SK-N-DZ (cell line): Measurements from ENCODE around the gene ABHD17A.
"Not testable (repeated sequence)": the region's sequence is repeated elsewhere in the genome, so short reads cannot be mapped to it uniquely, and the experiment has no call there.

Source experiments
- DNase-seq: peaks from one replicate; pipeline ENCODE4 v3.0.0-alpha.2; 2015; ENCODE audit warnings: low spot score

Gene ABHD17A

DNA sequence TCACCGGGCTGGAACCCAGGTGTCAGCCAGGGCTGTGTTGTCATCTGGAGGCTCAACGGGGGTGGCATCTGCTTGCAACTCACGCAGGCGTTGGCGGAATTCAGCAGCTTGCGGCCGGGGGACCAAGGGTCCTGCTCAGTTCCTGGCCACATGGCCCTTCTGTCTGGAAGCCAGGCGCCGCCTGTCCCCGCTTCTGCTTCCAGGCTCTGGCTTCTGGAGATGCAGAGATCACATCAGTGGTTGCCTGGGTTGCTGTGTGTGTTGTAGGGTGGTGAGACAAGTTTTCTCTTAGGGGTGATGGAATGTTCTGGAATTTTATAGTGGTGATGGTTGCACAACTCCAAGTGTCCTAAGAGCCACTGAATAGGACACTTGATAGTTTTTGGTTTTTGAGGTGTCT, 24.9 kb upstream of the ABHD17A start:
- peak; percentile 77 for DNase-seq

DNA sequence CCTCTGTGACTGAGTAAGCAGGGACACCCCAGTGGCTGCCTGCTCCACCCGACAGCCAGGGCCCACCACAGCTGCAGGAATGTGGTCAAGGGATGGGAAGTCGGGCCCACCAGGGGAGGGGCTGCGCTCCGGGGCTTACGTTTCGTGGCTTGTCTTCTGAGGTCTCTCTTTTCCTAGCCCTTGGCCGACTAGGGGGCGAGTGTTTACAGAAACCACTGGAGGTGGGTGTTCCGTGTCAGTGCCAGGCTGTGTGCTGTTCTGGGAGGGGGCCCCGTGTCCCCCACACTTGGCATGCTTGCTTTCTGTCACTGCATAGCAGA, 24.4 kb upstream of the ABHD17A start:
- DNase-seq: no peak

DNA sequence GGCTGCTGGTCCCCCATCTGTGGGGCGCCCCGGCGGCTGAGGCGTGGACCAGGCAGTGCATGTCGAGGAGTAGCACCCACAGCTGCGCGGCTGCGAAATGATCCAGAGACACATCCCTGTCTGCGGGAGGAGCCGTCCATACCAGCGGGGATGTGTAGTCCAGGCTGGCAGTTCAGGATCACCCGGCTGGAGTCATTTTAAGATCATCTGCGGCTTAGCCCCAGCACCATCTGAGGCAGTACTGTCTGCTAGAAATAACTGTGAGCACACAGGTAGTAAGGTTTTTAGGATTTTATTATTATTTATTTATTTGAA, 23.0 kb upstream of the ABHD17A start:
- DNase-seq: no peak

DNA sequence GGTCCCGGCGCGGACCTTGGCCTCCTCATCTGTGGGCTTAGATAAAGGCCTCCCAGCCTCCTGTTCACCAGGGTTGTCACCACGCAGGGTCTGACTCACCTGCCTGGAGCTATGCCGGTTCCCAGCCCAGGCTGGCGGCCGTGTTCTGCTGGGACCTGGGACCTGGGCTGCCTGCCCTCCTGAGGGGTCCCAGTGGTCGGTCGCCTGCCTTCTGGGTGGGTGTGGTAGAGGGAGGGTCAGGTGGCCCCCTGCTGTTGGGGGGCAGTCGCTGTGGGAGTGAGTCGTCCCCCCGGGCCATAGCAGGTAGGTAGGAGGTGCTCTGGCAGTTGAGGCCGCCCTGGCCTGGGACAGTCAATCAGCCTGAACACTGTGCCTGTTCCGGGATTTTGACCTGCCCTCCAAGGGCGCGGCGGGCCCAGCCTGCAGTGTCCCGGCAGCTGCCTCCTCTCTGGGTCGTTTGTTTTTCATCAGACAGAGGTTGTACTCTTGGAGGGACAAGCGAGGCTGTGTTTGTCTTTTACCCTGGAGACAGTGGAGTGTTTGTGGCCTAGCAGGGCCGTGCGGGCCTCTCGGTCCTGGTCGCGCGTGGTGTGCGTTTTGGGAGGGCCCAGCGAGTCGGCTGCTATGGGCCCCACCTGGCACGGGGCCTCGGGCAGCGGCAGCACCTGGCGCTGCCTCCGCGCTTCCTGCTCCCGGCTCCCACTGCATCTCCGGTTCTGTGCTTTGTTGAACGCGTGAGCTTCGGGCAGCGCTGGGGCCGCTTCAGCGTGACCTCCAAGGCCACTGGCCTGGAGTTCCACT, 22.5 kb upstream of the ABHD17A start:
- DNase-seq: no peak

DNA sequence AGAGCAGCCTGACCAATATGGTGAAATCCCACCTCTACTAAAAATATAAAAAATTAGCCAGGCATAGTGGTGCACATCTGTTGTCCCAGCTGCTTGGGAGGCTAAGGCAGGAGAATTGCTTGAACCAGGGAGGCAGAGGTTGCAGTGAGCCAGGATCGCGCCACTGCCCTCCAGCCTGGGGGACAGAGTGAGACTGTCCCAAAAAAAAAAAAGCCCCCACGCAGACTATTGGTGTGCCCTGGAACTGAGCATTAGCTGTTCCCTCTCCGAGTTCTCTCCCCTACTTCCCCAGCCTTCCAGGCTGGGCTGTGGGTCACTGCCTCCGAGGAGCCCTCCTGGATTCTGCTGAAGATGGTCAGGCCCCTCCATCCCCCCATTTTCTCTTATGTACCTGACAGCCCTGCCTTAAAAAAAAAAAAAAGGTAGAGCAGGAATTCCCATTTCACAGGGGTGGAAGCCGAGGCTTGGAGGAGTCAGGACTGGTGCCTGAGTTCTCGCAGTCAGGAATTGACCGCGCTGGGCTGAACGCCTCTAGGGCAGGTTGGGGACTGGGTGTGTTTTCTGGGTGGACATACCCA, 21.8 kb upstream of the ABHD17A start:
- no peak for DNase-seq

DNA sequence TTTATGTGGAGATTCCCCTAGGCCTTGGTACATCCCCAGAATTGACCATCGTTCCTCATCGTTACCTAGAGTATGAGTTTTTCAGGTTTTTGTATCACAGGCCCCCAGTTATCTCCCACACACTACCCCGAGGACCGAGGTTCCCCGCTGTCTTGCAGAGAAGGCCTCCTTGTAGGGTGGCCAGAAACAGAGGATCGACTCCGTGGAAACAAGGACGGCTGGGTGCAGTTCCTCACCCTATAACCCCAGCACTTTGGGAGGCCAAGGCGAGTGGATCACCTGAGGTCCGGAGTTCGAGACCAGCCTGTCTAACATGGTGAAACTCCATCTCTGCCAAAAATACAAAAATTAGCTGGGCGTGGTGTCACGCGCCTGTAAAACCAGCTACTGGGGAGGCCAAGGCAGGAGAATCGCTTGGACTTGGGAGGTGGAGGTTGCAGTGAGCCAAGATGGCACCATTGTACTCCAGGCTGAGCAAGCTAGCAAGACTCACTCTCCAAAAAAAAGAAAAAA, 20.6 kb upstream of the ABHD17A start:
- DNase-seq: no peak

DNA sequence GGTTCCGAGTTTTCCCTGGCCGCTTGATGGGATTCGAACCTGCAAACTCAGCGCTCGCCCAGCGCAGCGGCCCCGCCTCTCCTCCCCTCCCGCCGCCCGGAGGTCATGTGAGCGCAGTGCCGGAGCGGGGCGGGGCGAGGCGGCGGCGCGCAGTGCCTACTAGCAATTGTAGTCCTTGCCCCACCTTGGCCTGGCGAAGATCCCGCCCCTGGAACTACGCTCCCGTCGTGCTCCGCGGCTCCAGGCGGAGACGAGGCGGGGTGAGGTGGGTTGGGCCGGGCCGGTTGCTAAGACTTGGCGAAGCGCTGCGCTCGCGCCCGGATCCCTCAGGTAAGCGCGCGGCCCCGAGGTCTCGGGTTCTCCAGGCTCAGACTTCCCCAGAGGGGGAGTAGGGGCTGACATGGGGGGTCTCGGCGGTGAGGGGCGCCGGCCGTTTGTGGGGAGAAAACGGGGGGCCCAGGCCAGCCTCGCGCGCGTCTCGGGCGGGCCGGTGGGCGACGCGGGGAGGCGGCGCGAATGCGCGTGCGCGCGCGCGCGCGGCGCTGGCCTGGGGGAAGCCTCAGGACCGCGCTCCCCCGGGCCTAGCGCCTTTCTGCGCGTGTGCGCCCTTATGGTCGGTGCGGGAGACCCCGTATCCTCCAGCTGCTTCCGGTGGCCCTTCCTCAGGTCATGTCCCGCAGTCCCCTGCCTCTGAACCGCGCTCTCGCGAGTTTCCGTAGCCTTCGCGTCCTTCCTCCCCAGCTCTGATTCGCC, 20.0 kb upstream of the ABHD17A start, which contains the start of the genes ADAT3 and SCAMP4:
TSS of gene ADAT3 (plus strand) at position 290 of the 753 bp plus-strand sequence. CDS start 6,649 bp downstream, outside the sequence.
TSS of gene SCAMP4 (plus strand) at position 290 of the 753 bp plus-strand sequence. CDS start 9,621 bp downstream, outside the sequence.
- peak; percentile 97 for DNase-seq

DNA sequence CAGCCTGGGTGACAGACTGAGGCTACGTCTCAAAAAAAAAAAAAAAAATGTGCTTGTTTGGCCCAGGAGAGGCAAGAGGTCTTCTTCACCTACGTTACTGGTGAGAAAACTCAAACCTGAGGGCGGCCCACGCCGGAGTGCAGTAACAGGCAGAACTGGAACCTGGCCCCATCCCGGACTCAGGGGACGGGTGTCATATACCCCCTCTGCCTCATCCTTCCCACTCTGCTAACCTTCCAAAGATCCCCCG, 19.5 kb upstream of the ABHD17A start:
- no peak for DNase-seq

DNA sequence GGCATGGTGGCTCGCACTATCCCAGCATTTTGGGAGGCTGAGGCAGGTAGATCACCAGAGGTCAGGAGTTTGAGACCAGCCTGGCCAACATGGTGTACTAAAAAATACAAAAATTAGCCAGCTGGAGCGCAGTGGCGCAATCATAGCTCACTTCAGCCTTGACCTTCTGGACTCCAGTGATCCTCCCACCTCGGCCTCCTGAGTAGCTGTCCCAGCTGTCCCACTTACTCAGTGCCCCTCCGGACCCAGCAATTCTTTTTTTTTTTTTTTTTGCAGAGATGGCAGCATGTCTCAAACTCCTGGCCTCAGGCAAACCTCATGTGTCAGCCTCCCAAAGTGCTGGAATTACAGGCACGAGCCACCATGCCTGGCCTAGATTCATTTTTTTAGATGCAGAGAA, 17.6 kb upstream of the ABHD17A start:
- DNase-seq: no peak

DNA sequence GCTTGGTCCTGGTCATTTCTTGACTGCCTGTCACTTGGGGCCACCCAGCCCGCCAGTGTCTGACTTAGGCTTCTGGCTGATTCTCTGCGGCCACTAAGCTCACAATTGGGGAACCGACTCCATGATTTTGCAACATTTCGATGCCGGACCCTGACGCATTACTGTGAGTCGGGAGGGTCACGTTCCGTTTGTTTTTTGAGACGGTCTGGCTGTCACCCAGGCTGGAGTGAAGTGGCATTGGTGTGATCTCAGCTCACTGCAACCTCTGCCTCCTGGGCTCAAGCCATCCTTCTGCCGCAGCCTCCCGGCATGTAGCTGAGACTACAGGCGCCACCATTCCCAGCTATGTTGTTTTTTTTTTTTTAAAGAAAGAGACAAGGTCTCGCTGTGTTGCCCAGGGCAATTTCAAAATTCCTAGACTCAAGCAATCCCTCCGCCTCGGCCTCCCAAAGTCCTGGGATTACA, 16.7 kb upstream of the ABHD17A start:
- no peak for DNase-seq

DNA sequence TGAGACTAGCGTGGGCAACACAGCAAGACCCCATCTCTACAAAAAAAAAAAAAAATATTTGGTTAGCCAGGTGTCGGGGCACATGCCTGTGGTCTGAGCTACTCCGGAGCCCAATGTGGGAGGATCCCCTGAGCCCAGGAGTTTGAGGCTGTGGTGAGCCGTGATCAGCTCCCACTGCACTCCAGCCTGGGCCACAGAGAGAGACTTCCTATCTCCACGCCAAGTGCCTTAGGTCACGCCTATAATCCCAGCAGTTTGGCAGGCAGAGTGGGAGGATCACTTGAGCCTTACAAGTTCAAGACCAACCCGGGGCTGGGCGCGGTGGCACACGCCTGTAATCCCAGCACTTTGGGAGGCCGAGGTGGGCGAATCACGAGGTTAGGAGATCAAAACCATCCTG, 11.2 kb upstream of the ABHD17A start:
- DNase-seq: no peak

DNA sequence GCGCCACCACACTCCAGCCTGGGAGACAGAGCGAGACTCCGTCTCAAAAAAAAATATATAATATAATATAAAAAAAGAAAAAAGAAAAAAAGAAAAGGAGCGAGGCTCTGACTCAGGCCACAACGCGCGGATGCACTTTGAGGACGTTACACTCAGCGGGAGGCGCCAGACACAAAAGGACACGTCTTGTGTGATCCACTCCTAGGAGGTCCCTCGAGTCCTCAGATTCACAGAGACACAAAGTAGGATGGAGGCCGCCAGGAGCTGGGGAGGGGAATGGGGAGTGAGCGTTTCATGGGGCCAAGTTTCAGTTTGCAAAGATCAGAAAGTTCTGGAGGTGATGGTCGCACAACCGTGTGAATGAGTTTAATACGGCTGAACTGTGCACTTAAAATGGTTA, 8.5 kb upstream of the ABHD17A start:
- DNase-seq: no peak

DNA sequence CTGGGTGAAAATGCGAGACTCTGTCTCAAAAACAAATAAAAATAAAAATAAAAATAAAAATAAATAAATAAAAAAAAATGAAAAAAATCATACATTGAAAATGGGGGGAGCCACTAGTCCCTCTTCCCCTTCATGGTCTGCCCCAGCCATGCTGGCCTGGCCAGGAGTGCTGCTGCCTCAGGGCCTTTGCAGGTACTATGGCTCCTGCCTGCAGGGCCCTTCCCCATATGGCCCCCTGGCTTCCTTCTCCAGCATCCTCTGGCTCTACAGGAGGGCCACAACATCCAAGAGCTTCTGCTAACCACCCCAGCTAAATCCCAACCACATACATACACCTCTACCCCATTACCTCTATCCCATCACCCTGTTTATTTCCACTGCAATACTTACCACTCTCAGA, 4.6 kb upstream of the ABHD17A start:
- DNase-seq: no peak

DNA sequence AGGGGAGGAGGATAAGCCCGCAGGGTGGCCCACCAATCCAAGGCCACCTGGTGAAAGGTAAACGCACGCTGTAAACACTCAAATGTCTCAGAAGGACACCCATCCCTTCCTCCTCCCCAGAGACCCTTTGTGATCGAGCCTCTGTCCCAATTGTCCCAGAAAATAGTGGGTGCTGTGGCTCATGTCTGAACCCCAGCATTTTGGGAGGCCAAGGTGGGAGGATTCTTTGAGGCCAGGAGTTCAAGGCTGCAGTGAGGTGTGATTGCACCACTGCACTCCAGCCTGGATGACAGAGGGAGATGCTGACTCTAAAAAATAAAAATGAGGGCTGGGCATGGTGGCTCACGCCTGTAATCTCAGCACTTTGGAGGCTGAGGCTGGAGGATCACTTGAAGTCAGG, 3.1 kb upstream of the ABHD17A start:
- DNase-seq: no peak

DNA sequence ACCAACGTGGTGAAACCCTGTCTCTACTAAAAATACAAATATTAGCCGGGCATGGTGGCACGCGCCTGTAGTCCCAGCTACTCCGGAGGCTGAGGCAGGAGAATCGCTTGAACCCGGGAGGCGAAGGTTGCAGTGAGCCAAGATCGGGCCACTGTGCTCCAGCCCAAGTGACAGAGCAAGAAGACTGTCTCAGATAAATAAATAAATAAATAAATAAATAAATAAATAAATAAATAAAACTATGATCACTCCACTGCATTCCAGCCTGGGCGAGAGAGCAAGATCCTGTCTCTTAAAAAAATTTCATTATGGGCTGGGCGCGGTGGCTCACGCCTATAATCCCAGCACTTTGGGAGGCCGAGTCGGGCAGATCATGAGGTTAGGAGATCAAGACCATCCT, 1.1 kb upstream of the ABHD17A start:
- DNase-seq: not testable (repeated sequence)

DNA sequence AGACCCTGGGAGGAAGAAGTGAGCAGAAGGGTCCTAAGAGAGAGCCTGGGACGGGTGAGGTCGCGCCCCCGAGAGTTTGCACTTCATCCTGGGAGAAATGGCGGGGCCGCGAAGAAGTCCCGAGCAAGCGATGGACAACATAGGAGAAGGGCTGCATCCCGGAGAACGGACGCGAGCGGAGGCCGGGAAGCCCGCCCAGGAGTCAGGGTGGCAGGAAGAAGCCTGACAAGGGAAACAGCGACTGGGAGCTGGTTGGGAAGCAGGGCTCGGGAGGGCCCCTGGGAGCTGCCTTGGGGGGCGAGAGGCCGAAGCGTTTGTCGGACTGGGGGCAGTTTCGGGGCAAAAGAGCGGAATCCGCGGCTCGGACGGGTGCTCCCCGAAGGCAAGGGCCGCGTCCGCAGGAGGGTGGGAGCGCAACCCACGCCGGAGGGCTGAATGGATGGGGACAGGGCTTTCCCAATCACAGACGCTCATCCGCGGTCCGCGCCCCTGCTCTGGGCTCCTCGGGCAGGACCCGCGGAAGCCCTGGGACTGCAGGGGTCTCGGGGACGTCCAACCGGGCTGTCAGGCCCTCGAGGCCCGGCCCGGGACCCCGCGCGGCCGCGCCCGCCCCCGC, 469 bp downstream of the ABHD17A start:
- DNase-seq: no peak

DNA sequence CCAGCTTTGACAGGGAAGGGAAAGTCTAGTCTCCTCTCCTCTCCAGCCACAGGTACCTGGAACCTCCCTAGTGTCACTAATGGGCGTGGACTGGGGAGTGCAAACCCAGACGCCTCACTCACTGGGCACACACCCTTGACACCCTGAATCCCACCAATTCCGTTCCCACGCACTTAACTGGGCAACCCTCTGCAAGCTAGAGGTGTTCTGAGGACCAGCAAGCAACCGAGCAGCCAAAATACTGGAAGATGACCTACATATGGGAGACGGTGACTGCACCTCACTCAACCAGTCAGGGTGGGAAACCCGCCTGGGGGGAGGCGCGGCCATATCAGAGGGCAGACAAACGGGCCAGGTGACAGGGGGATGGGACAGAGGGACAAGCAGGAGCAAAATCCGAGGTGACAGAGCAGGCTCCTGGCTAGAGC, 991 bp downstream of the ABHD17A start:
- no peak for DNase-seq

DNA sequence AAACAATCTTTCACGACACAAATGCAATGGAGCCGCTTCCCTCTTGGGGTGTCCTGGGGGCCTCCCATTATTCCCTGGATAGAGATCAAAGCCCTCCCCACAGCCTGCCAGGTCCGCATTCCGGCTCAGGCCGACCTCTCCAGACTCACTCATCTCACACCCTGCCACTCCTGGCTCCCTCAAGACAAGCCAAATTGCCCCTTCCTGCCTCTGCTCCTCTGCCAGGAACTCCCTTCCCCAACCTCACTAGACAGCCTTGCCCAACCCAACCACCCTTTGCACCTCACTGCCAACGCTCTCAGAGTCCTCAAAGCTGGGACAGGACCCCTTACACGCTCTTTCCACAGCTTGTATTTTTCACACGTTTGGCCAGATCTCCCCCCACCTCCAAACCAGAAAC, 1.5 kb downstream of the ABHD17A start:
- DNase-seq: no peak

DNA sequence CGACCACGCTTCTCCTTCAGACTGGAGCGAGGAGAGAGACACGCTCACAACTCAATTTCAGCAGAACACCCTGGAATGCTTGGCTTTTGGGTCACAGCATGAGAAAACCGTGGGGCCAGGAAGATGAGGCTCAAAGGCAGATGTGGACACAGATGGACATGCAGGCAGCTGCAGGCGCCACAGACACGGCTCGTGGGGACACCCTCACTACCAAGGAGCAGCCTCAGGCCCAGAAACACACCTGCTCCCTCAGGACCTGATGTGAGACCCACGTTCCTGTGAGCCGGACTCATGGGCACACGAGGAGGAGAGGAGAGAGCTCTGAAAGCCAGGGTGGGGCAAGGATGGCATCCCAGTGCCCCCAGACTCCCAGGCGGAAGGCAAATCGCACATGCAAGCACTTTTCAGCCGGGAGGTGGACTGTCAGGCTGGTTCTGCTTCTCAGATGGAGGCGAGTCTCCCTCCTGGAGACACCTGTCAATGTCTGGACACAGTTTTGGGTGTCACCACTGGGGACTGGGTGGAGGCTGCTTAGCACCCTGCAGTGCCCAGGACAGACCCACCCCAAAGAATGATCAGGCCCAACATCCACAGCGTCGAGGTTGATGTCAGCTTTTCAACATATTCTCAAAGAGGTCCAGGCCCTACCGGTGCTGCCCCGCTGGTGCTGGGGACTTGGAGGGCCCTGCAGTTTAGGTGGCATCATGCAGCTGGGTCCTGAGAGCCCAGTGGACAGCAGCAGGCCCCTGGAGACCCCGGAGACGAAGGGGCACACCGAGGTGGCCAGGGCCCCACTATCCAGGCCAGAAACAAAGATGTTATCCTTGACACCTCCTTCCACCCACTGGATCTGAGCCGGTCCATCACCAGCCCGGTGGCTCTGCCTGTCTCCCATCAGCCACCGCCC, 2.3 kb downstream of the ABHD17A start:
- DNase-seq: no peak

DNA sequence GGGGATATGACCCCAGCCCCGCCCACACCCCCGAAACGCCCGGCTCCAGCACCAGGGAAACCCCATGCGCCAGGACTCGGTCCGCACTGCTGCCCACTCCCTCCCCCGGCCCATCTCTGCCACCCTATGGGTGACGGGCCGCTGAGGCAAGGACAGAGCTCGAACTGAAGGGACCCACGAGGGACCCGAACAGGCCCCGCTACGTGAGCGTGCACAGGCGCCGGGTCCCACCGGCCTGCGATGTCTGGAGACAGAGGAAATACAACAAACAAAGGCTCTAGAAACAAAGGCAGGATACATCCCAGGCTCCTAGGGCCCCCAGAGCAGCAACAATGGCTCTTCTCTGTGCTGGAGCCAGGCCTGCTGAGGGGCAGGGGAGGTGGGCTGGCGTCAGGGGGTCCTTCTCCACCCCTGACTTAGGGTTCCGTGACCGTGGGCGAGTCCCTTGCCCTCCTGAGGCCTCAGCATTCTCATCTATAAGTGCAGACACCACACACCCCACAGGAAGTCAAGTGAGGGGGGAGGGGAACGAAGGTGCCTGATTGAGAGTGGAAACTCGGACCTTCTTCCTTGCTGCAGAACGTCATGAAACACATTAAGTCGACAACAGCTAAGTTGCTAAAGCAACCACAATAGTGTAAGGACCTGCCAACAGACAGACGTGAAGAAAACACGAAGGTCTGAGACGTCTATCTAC, 3.1 kb downstream of the ABHD17A start:
- DNase-seq: no peak
